DMS114 treated with DMSO at 0.1 percent for 48 hours (cell line): Measurements from ENCODE around the gene HAPSTR1.
"Not testable (repeated sequence)": the region's sequence is repeated elsewhere in the genome, so short reads cannot be mapped to it uniquely, and the experiment has no call there.

Experiments used
- DNase-seq: peaks from one replicate; lab custom pipeline; 2025; ENCODE audit not compliant: unreplicated experiment; lab: John Stamatoyannopoulos, UW

Gene HAPSTR1

DNA sequence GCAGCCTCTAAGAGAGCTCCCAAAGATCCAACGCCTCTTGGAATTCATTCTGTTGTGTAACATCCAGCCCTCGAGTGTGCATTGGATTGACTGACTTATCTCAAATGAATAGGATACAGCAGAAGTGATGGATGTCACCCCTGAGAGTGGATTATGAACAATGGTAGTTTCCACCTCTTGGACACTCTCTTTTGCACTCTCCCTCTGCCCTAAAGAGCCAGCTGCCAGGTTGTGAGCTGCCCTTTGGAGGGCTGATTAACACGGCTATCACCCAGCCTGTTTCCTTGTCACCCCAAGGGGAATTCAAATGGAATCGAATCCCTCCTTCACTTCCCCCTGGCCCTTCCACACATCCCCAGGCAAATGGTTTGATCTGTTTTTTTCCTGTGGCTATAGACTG, 21.2 kb upstream of the HAPSTR1 start:
- no peak for DNase-seq

DNA sequence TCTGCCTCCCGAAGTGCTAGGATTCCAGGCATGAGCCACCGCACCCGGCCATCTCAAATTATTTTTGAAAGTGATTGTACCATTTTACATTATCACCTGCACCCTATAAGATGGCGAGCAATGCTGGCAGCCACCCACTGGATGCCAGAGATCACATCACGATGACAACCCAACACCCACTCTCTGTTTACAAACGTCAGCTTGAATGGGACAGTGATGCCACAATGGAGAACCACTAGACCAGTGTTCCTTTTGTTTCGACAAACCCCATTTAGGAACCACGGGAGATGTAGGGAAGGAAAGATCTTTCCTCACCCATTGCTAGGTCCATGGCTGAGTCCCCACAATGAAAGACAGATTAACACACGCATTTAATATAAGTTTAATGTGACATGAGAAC, 20.1 kb upstream of the HAPSTR1 start:
- no peak for DNase-seq

- DNase-seq, result no peak
Observed at GRCh38 chr16:9072806-9073341, 18.6 kb upstream of the HAPSTR1 start.

- no peak for DNase-seq
Observed at GRCh38 chr16:9075299-9076071, 16.0 kb upstream of the HAPSTR1 start.

- no peak for DNase-seq
Observed at GRCh38 chr16:9077091-9077809, 14.2 kb upstream of the HAPSTR1 start.

DNA sequence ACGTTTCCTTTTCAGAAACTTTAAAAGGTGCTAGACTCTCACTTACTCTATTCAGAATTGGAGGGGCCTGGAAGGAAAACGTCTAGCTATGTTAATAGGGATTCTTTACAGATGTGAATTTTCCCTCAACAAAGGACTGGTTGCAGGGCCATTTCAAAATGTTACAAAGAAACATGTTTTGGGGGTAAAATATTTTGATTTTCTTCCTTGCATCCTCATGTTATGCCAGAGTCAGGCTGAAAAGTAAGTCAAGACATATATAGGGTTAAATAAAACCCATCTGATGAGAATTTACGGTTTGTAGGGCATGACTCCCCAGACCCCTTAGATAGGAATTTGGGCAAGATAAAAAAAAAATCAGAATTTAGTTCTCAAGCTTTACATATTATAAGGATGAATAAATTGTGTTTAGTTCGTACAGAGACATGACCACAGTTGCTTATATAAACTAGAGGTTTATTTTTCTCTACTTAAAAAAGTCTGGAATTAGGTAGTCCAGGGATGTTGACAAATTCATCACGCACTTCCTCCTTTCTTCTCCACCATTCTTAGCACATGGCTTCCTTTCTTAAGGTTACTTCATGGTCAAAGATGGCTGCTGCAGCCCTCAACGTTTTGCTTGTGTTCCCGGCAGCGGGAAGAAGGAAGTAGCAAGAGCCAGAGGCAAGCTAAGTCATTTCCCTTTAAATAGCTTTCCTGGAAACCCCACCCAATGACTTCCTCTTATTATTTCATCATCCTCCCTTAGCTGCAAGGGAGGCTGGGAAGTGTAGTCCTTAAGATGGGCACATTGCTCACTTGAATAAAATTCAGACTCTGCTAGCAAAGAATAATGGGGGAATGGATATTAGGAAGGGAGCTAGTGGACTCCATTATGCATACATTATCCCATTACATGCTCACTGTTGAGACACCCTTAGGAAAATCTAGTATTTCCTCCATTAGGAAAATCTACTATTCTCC, 12.7 kb upstream of the HAPSTR1 start:
- peak; percentile 45 for DNase-seq

- no peak for DNase-seq
Observed at GRCh38 chr16:9079430-9079812, 12.0 kb upstream of the HAPSTR1 start.

- DNase-seq, result no peak
Observed at GRCh38 chr16:9081158-9081557, 10.3 kb upstream of the HAPSTR1 start.

DNA sequence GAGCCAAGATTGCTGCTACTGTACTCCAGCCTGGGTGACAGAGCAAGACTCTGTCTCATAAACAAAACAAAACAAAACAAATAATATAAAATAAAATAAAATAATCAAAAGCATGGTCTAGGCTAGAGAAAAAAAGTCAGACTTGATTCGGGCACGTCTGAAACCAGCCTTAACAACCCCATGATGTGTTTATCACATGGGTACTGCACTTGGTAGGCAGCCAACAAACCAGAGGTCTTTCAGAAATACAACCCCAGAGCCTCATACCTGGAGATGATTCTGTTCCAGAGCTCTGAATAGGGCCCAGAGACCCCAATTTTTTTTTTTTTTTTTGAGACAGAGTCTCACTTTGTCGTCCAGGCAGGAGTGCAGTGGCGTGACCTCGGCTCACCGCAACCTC, 9.6 kb upstream of the HAPSTR1 start:
- DNase-seq, result no peak

GRCh38 chr16:9082422-9082821, 9.0 kb upstream of the HAPSTR1 start:
- DNase-seq, result no peak

DNA sequence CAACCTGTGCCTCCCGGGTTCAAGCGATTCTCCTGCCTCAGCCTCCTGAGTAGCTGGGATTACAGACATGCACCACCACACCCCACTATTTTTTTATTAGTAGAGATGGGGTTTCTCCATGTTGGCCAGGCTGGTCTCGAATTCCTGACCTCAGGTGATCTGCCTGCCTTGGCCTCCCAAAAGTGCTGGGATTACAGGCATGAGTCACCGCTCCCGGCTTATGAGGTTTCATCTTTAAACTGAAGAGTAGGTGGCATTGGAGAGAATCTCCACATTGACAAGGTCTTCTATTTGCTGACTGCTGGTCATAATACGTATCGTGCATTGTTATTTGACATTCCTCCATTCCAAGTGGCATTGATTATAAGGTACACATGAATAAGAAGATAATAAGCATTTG, 3.7 kb upstream of the HAPSTR1 start:
- DNase-seq, result not testable (repeated sequence)

- DNase-seq, result no peak
Observed at GRCh38 chr16:9088848-9089247, 2.6 kb upstream of the HAPSTR1 start.

- DNase-seq, result no peak
Observed at GRCh38 chr16:9089660-9090059, 1.8 kb upstream of the HAPSTR1 start.

GRCh38 chr16:9090101-9090959, 1.1 kb upstream of the HAPSTR1 start:
- peak; percentile 48 for DNase-seq

- DNase-seq, result no peak
Observed at GRCh38 chr16:9091867-9092281, 430 bp downstream of the HAPSTR1 start.

DNA sequence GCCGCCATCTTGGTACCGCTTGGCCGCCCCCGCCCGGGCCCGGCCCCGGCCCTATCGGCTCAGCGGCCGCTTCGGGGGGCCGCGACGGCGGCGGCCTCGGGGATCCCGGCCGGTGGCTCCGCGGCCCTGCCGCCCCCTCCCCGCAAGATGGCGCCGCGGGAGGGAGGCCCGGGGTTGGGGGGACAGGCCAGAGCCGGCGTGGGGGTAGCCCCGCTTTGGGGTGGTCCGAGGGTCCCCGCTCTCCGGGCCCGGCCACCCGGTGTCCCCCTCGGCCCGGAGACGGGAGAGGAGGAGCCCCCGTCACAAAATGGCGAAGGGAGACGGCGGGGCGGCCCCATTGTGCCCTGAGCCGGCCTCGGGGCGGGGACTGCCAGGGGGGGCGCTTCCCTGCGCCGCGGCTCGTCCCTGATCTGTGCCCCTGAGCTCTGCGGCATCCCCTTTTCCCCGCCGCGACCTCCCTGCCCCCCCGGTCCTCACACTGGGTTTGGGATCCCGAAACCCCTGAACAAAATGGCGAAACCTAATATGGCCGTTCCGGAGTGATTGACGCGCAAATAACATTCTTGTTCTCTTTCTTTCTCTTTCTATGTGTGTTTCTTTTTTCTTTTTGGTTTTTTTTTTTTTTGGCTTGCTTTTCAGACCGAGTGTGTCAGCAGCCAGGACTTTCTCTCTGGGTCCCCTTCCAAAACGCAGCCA, 986 bp downstream of the HAPSTR1 start:
- no peak for DNase-seq

DNA sequence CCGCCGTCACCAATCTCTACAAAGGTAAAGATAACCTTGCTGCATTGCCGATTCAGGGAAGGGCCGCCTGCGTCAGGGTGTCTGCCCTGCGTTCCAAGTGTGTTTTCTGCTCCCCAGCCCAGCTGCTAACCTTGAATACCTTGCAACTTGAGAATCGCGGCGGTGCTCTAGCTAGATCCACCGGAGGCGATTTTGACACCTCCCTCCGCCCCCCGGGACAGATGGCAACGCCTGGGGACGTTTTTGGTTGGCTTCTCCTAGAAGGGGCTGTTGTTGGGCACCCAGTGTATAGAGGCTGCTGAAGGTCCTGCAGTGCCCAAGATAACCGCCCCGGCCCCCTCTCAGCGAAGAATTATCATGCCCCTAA, 1.5 kb downstream of the HAPSTR1 start:
- peak; percentile 26 for DNase-seq

GRCh38 chr16:9094011-9094846, 2.8 kb downstream of the HAPSTR1 start:
- no peak for DNase-seq

- DNase-seq, result no peak
Observed at GRCh38 chr16:9095171-9095570, 3.7 kb downstream of the HAPSTR1 start.
